VCaP (cell line): Measurements from ENCODE around the gene WIZ.

Experiments used
- H3K27ac ChIP-seq: fragments of 450-650 bp; 2 replicates; pipeline ENCODE4 v1.5.1; 2017
- TF ChIP-seq, protein P1 (sequence below): fragments of 450-650 bp; conservative IDR thresholded peaks from 2 replicates; pipeline ENCODE4 v1.5.1; 2017; ENCODE audit warnings: mild to moderate bottlenecking, moderate library complexity

WIZ gene

DNA sequence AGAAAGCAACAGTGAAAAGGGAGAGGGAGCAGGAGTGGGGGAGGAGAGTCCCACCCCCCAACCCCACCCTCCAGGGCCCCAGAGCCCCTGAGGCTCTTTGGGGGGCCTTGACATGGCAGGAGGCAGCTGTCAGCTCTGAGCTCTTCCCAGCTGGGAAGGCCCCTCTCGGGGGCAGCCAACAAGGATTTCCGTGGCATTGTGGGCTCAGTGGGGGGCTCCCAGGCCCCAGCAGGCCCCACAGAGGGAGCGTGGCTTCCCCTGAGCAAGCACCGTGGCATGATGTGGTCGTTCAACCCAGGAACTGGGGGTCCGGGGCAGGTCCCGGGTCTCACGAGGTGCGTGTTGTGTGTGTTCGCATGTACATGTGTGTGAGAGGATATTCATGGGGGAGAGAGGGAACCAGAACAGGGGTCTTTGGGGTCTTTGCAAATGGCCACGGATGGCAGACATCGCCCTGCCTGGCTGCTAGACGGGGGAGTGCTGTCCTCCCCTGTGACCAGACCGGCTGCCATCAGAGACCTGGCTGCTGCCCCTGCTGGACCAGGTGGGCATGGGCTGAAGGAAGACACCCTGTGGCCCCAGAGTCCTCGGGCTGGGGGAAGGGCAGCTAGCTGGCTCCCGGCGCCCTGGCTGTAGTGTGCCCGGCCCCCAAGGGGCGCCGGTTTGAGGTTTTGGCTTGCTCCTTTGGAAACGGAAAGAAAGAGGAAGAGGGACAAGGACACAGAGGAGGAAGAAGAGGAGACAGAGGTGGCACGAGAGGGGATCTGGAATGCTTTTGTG lies 27.3 kb downstream of the WIZ start:
- TF ChIP-seq, protein P1, sequence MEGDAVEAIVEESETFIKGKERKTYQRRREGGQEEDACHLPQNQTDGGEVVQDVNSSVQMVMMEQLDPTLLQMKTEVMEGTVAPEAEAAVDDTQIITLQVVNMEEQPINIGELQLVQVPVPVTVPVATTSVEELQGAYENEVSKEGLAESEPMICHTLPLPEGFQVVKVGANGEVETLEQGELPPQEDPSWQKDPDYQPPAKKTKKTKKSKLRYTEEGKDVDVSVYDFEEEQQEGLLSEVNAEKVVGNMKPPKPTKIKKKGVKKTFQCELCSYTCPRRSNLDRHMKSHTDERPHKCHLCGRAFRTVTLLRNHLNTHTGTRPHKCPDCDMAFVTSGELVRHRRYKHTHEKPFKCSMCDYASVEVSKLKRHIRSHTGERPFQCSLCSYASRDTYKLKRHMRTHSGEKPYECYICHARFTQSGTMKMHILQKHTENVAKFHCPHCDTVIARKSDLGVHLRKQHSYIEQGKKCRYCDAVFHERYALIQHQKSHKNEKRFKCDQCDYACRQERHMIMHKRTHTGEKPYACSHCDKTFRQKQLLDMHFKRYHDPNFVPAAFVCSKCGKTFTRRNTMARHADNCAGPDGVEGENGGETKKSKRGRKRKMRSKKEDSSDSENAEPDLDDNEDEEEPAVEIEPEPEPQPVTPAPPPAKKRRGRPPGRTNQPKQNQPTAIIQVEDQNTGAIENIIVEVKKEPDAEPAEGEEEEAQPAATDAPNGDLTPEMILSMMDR: no peak
- peak overlapping the region; percentile 99 for H3K27ac ChIP-seq

DNA sequence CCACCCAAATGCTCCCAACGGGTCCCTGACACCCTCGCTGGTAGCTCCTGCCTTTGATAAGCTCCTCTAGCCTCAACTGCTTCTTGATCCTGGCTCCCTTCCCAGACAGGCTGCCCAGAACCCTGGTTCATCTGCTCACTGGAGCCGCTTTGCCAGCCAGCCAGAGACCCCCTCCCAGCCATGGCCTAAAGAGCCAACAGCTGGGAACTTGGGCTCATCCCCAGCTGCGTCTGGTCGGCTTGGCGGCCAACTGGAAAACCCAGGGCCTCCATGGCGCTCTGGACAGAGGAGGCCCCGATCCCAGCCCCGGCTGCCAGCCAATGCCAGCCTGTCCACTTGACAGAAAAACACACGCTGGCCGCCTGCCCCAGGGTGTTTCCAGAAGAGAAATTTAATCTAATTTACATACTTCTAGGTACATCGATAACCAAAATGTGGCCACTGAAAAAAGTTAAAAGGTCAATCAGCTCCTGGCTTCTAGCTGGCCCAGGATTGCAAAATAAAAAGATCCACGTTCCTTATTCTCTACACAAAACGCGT lies 28.0 kb downstream of the WIZ start:
- TF ChIP-seq, protein P1: no peak
- peak overlapping the region; percentile 99 for H3K27ac ChIP-seq

DNA sequence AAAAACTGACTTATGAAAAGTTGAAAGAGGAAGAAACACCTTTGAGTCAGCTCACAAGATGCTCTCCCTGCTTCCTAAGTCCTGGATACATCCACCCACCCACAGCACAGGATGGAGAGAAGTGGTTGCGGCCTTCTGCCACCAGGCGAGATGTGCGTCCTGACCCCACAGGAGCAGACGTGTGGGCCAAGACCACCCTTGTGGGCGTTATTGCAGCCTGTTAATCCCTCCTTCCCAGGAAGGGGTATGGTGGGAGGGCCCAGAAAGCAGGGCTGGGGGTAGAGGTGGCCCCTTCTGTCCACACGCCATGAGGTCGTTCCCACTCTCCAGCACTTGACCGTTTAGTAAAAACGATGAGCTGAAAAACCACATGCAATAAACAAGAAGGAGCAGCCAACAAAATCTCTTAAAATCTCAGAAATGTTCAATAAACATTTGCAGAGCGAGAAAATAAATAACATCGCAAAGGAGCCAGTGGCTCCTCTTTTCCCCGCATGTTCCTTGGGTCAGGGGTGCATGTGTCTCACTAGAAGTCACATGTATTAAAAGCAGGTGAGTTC lies 28.5 kb downstream of the WIZ start:
- H3K27ac ChIP-seq: peak overlapping the region; percentile 99
- TF ChIP-seq, protein P1: no peak

- TF ChIP-seq, protein P1: peak; percentile 43
- peak overlapping the region; percentile 99 for H3K27ac ChIP-seq
Measured at GRCh38 chr19:15419413-15420025, 30.2 kb downstream of the WIZ start.

DNA sequence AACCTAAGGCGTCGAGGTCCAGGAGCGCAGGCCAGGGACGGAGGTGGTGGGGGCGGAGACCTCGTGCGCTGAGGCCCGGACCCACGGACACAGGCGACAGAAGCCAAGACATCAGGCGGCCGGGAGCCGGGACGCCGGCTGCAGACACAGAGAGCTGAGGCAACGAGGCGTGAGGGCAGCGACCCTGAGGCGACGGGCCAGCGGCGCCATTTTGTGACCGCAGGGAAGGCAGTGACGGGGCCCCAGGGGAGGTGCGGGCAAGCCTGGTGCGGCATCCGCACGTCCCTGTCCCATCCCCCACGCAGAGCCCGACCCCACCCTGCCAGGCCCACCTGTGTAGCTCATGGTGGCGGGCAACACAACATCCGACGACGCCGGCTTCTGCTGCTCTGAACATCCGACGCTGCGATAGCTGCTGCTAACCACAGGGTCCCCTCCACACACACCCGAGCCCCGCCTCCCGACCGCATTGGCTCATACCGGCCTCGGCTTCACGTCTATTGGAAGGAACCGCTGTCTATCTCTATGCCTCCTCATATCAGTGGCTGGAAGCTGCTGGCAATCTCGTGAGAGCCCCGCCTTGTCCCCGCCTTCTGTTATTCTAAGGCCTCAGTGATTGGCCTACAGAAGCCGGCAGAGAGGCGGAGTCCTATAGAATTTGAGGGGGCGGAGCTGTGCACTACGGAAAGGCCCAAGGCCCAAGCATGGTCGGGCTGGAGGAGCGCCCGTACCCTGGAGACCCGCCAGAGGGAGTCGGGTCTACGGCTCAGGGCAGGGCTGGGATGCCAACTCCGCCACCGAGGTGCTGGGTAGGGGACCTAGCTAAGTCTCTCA lies 31.0 kb downstream of the WIZ start, which contains the start of gene AKAP8L:
AKAP8L (minus strand) TSS at position 410 of the 834 bp plus-strand sequence; CDS start at position 345, 65 bp downstream.
- TF ChIP-seq, protein P1: peak; percentile 79
- peak within 1 kb of the TSS; percentile 99 for H3K27ac ChIP-seq

GRCh38 chr19:15418231-15418578 lies 31.6 kb downstream of the WIZ start:
- TF ChIP-seq, protein P1: no peak
- peak overlapping the region; percentile 99 for H3K27ac ChIP-seq

DNA sequence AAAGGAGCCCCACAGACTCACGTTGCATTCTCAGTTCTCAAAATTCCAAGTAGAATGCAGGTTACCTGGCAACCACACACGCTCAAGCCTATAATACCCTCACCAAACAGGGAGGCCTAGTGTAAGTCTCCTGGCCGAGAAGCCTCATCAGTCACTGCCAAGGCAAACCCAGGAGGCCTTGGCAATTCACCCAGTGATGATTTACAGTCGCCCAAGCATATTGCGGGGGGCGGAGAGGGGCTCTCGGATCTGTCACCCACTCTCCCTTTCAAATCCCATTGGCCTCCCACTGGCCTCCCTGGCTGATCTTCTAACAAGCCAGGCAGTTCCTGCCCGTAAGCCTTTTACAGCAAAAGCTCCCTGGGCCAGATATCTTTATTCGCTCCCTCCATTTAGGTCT lies 32.1 kb downstream of the WIZ start:
- H3K27ac ChIP-seq: peak overlapping the region; percentile 99
- TF ChIP-seq, protein P1: no peak
